GM19023 (cell line): ENCODE measurements around the gene COPG1.
"Not testable (repeated sequence)": the region's sequence is repeated elsewhere in the genome, so short reads cannot be mapped to it uniquely, and the experiment has no call there.

Experiments used
- ATAC-seq: cut with Tn5 transposase; IDR thresholded peaks from one replicate; pipeline ENCODE4 v1.9.1; 2021; ENCODE audit warnings: mild to moderate bottlenecking, moderate library complexity; ENCODE audit not compliant: unreplicated experiment

COPG1 gene

GRCh38 chr3:129249284-129250065 lies at the start of gene COPG1:
TSS of gene COPG1 (plus strand) at chr3:129249606. CDS start at chr3:129249710, 104 bp downstream.
- ATAC-seq, result peak; percentile 80

- ATAC-seq, result no peak
Measured at GRCh38 chr3:129204473-129204872, 44.9 kb upstream of the COPG1 start.

- no peak for ATAC-seq
Measured at GRCh38 chr3:129205109-129205832, 44.1 kb upstream of the COPG1 start.

GRCh38 chr3:129207479-129207878 lies 41.9 kb upstream of the COPG1 start:
- no peak for ATAC-seq

- ATAC-seq, result no peak
Measured at GRCh38 chr3:129211345-129211744, 38.1 kb upstream of the COPG1 start.

GRCh38 chr3:129211772-129212171 lies 37.6 kb upstream of the COPG1 start:
- ATAC-seq, result no peak

- no peak for ATAC-seq
Measured at GRCh38 chr3:129213238-129213637, 36.2 kb upstream of the COPG1 start.

GRCh38 chr3:129218742-129219141 lies 30.7 kb upstream of the COPG1 start:
- no peak for ATAC-seq

- ATAC-seq, result not testable (repeated sequence)
Measured at GRCh38 chr3:129224387-129224786, 25.0 kb upstream of the COPG1 start.

GRCh38 chr3:129224984-129225393 lies 24.4 kb upstream of the COPG1 start:
- ATAC-seq, result no peak

- no peak for ATAC-seq
Measured at GRCh38 chr3:129226374-129226773, 23.0 kb upstream of the COPG1 start.

GRCh38 chr3:129228891-129229585 lies 20.4 kb upstream of the COPG1 start:
- no peak for ATAC-seq

- no peak for ATAC-seq
Measured at GRCh38 chr3:129230311-129231019, 18.9 kb upstream of the COPG1 start.

- no peak for ATAC-seq
Measured at GRCh38 chr3:129231331-129232119, 17.9 kb upstream of the COPG1 start.

- peak; percentile 85 for ATAC-seq
Measured at GRCh38 chr3:129233538-129233937, 15.9 kb upstream of the COPG1 start.

- no peak for ATAC-seq
Measured at GRCh38 chr3:129234441-129234840, 15.0 kb upstream of the COPG1 start.

GRCh38 chr3:129235344-129235917 lies 14.0 kb upstream of the COPG1 start:
- ATAC-seq, result no peak

GRCh38 chr3:129238945-129239705 lies 10.3 kb upstream of the COPG1 start:
- no peak for ATAC-seq

GRCh38 chr3:129239991-129240390 lies 9.4 kb upstream of the COPG1 start:
- no peak for ATAC-seq
